NCI-H2107 treated with DMSO at 0.1 percent for 48 hours (cell line): Measurements from ENCODE around the gene ZFP64.
A peak's percentile ranks its signal among the peaks of the same experiment; 100 is the strongest.
"Not testable (repeated sequence)": the region's sequence is repeated elsewhere in the genome, so short reads cannot be mapped to it uniquely, and the experiment has no call there.

Source experiments
- DNase-seq: peaks from one replicate; lab custom pipeline; 2025; ENCODE audit not compliant: unreplicated experiment; lab: John Stamatoyannopoulos, UW

The ZFP64 gene

GRCh38 chr20:52204136-52204535 lies 12.6 kb upstream of the ZFP64 start:
- no peak for DNase-seq

GRCh38 chr20:52201395-52201794 lies 9.8 kb upstream of the ZFP64 start:
- peak; percentile 97 for DNase-seq

- DNase-seq, result peak; percentile 87
Observed at GRCh38 chr20:52200870-52201269, 9.3 kb upstream of the ZFP64 start.

DNA sequence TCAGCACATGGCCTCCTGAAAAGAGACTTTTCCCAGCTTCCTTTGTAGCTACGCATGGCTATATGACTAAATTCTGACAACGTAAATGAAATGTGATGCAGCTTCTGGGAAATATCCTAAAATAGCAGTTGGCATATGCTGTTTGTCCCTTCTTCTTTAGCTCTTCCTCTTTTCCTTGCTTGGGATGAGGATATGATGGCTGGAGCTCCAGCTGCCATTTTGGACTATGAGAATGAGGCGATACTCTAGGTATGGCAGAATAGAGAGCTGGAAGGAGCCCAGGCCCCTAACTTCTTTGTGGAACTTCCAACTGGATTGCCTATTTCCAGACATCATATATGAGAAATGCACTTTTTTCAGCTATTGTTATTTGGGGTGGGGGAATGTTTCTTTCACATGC lies 5.3 kb upstream of the ZFP64 start:
- DNase-seq, result no peak

- DNase-seq, result no peak
Observed at GRCh38 chr20:52193886-52194545, 2.4 kb upstream of the ZFP64 start.

DNA sequence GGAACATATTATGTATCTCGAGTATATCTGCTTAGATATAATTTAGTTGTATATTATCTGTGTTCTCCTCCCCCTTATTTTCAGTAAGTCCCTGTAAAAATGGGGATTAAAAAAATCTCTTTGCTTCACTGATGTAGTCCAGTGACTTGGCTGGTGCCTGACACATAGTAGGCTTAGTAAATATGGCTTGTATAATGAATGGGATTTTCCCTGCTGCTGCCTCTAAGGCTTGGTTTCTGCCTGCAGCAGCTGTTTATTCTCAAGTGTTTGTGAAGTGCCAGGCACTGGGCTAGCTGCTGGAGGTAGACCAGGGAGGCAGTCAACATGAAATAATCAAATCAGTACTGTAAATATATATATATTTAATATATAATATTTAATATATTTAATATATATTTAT lies 1.6 kb upstream of the ZFP64 start:
- peak; percentile 63 for DNase-seq

- DNase-seq, result not testable (repeated sequence)
Observed at GRCh38 chr20:52192719-52193007, 1.1 kb upstream of the ZFP64 start.

DNA sequence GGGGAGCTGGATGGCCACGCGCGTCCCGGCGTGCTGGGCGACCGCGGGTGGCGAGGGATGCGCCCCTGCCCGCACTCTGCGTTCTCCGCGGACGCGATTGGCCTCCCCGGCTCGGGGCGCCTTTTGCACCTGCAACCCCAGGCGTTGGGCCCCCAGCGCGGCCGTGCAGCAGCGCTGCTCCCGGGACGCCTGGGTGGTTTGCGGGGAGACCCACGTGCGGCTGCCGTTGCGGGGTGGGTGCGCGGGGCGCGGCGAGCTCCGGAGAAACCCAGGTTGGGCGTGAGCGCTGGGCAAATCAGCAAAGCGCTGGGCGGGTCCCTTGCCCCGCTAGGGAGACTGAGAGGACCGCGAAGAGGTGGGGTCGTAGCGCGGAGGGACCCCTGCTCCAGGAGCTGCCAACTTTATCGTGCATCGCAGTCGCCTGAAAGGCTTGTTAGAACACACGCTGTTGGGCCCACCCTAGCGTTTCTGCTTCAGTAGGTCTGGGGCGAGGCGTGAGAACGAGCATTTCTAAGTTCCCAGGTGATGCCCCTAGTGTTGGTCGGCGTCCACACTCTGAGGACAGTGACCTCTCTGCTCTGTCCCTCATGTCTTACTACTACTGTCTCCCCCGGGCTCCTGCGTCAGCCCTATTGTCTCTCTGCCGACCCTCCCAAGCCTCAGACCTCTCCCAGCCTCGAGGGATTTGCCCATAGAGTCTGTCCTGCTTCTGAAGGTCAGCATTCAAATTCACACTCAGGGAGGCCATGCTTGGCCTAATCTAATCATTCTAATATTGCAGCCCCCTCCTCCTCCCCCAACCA lies 538 bp upstream of the ZFP64 start:
- no peak for DNase-seq

DNA sequence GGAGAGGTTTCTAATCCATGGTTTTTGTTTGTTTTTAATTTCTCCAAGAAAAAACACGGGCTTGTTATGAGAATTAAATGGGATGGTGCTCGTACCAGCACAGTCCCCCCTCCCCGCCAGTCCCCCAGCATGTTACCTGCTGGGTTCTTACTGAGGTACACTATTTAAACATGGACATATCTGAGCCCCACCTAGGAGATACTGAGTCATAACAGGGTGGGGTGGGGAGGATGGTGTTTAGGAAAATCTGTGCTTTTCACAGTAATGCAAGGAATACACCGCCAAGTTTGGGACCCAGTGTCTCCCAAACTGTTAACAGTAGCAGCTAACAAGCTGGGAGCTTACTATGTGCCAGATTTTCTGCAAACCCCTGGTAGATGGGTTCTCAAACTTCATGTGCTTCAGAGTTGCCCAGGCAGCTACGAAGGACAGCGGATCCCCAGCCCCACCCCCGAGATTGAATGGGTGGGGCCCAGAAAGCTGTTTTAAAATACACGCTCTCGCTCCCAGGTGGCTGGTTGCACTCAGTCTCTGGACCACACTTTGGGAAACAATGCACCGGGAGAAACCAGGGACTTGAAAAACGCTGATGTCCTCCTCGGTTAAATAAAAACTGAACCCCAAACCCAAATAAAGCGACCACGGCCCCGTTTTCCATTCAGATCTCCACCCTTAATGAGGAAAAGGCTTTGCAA lies 995 bp downstream of the ZFP64 start:
- peak; percentile 24 for DNase-seq

DNA sequence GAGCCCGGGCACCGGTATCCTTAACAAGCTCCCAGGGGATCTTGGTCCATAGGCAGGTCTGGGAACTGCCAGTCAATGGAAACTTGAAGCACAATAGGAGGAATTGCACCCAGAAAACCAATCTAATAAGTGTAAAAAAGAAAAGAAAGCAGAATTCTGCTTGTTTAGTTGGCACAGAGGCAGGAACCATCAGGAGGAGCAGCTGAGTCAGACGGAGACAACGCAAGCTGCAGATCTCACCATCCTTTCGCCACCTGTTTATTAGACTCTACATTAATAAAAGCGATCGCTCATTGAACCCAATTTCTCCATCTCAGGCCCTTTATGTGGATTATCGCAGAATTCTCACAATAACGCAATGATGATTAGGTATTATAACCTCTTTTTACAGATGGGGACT lies 9.8 kb downstream of the ZFP64 start:
- DNase-seq, result no peak

- no peak for DNase-seq
Observed at GRCh38 chr20:52180180-52180840, 11.3 kb downstream of the ZFP64 start.

GRCh38 chr20:52179331-52180179 lies 12.0 kb downstream of the ZFP64 start:
- no peak for DNase-seq

- no peak for DNase-seq
Observed at GRCh38 chr20:52178691-52179090, 12.9 kb downstream of the ZFP64 start.

GRCh38 chr20:52175840-52176239 lies 15.7 kb downstream of the ZFP64 start:
- no peak for DNase-seq

DNA sequence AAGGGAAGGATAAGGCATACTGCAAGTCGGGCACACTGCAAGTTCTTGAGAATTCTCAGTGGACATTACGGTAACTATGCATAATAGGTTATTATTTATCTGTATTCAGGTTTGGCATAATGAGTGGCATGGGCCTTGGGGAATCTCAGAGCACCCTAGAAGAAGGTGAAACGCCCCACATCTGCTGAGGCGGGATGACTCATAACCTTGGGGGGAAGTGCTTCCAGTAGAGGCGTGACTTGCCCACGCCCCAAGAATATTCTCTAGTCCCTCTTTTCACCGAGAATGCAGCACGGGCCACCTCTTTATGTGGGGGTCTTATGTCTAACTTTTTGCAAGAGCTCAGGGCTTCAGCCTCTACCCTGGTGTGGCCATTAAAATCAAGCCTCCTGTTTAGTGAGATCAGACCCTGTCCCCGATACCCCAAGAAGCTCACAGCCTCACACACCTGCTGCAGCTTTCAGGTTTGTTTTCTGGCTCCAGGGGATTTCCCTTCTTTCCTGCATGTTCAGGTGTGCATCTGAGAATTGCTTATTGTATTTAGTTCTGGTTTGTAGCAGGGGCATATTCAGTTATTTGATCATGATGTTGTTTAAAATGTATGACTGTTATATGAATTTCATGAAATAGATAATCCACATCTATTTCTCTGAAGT lies 19.1 kb downstream of the ZFP64 start:
- no peak for DNase-seq

GRCh38 chr20:52171025-52171424 lies 20.6 kb downstream of the ZFP64 start:
- no peak for DNase-seq

DNA sequence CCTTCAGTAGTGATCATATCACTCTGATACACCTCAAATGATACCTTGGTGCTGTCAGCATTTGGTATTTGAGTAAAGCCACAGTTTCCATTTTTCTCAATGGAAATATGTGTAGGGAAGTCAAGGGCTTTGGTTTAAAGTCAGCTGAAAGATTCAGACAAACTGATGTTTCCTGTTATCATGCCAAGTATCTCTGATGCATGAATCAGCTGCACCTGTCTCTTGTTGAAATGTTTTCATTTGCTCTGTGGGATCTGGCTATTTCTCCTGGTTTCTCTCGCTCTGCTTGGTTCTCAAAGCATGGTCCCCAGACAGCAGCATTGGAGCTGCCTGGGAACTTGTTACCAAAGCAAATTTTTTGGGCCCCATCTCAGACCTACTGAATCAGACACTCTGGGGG lies 23.5 kb downstream of the ZFP64 start:
- DNase-seq, result no peak

DNA sequence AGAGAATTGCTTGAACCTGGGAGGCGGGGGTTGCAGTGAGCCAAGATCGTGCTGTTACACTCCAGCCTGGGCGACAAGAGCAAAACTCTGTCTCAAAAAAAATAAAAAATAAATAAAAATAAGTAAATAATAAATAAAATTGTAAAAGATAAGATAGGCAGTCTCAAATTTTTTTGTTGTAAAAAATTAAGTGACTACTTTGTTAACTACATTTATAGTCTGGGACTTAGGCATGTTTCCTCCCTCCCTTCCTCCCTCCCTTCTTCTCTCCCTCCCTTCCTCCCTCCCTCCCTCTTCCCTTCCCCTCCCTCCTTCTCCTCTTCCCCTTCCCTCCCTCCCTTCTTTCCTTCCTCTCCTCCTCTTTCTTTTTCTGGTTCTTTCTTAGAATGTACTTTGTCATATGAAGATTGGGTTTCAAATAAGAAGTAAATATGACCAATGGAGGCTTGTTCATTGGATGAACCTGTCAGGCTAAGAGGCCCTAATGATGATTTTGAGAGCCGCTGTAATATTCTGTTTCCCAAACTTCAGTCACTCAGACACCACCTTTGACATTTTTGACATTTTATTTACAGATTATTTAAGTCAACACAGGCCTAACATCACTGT lies 24.2 kb downstream of the ZFP64 start:
- DNase-seq, result no peak

- DNase-seq, result no peak
Observed at GRCh38 chr20:52166150-52166549, 25.4 kb downstream of the ZFP64 start.
